ENCODE data around the gene CFAP65.

Gene CFAP65

GRCh38 chr2:219034823-219035222 is 6.5 kb downstream of the CFAP65 start:
- DNase-seq (ENCODE audit: low read depth): no peak
- H3K4me3 ChIP-seq (ENCODE audit: low read depth, low read length): no peak overlapping the region
- no peak for TF ChIP-seq CTCF (IDR thresholded peaks at IDR 0.05; ENCODE audit: insufficient read depth, low read depth, low read length, missing control alignments)

- DNase-seq (ENCODE audit: low read depth): no peak
- TF ChIP-seq CTCF (IDR thresholded peaks at IDR 0.05; ENCODE audit: insufficient read depth, low read depth, low read length, missing control alignments): no peak
Observed at GRCh38 chr2:219032051-219032745, 9.1 kb downstream of the CFAP65 start.

GRCh38 chr2:219031005-219031738 is 10.1 kb downstream of the CFAP65 start:
- no peak overlapping the region for H3K4me3 ChIP-seq (ENCODE audit: low read depth, low read length)
- no peak for TF ChIP-seq CTCF (IDR thresholded peaks at IDR 0.05; ENCODE audit: insufficient read depth, low read depth, low read length, missing control alignments)
- DNase-seq (ENCODE audit: low read depth): no peak

More at GRCh38 chr2:219032051-219032745, 9.1 kb downstream of the CFAP65 start:
- no peak overlapping the region for H3K4me3 ChIP-seq (ENCODE audit: low read depth, low read length)

- DNase-seq (ENCODE audit: low read depth): no peak
- TF ChIP-seq CTCF (IDR thresholded peaks at IDR 0.05; ENCODE audit: insufficient read depth, low read depth, low read length, missing control alignments): no peak
- H3K4me3 ChIP-seq (ENCODE audit: low read depth, low read length): no peak overlapping the region
Observed at GRCh38 chr2:219030177-219030940, 11.0 kb downstream of the CFAP65 start.

GRCh38 chr2:219029829-219030165 is 11.5 kb downstream of the CFAP65 start:
- no peak overlapping the region for H3K4me3 ChIP-seq (ENCODE audit: low read depth, low read length)
- TF ChIP-seq CTCF (IDR thresholded peaks at IDR 0.05; ENCODE audit: insufficient read depth, low read depth, low read length, missing control alignments): peak; percentile 97
- DNase-seq (ENCODE audit: low read depth): peak; percentile 77

GRCh38 chr2:219028996-219029828 is 12.1 kb downstream of the CFAP65 start:
- no peak overlapping the region for H3K4me3 ChIP-seq (ENCODE audit: low read depth, low read length)
- no peak for TF ChIP-seq CTCF (IDR thresholded peaks at IDR 0.05; ENCODE audit: insufficient read depth, low read depth, low read length, missing control alignments)
- DNase-seq (ENCODE audit: low read depth): no peak

Measured in GM12865 (cell line).